Measurements from ENCODE around the gene PDE8B.

Gene PDE8B

DNA sequence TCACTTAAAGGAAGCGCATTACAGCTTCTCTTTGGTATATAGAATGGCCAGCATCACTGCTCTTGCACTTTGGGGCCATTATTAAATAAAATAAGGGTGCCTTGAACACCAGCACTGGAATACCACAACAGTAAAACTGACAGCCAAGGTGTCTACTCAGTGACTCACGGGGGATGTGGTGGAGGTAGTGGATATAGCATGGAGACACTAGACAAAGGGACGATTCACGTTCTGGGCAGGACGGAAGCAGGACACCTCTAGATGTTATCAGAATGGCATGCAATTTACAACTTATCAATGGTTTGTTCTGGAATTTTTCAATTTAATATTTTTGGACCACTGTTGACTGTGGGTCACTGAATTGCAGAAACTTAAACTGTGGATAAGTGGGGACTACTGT, 32.9 kb upstream of the PDE8B start:
- DNase-seq (ENCODE audit: low read depth) = no peak
- no peak overlapping the region for H3K4me3 ChIP-seq (replicated peaks; ENCODE audit: low read depth, low read length)
- TF ChIP-seq, protein P1, sequence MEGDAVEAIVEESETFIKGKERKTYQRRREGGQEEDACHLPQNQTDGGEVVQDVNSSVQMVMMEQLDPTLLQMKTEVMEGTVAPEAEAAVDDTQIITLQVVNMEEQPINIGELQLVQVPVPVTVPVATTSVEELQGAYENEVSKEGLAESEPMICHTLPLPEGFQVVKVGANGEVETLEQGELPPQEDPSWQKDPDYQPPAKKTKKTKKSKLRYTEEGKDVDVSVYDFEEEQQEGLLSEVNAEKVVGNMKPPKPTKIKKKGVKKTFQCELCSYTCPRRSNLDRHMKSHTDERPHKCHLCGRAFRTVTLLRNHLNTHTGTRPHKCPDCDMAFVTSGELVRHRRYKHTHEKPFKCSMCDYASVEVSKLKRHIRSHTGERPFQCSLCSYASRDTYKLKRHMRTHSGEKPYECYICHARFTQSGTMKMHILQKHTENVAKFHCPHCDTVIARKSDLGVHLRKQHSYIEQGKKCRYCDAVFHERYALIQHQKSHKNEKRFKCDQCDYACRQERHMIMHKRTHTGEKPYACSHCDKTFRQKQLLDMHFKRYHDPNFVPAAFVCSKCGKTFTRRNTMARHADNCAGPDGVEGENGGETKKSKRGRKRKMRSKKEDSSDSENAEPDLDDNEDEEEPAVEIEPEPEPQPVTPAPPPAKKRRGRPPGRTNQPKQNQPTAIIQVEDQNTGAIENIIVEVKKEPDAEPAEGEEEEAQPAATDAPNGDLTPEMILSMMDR (IDR thresholded peaks at IDR 0.05; ENCODE audit: low read length, missing control alignments) = no peak

DNA sequence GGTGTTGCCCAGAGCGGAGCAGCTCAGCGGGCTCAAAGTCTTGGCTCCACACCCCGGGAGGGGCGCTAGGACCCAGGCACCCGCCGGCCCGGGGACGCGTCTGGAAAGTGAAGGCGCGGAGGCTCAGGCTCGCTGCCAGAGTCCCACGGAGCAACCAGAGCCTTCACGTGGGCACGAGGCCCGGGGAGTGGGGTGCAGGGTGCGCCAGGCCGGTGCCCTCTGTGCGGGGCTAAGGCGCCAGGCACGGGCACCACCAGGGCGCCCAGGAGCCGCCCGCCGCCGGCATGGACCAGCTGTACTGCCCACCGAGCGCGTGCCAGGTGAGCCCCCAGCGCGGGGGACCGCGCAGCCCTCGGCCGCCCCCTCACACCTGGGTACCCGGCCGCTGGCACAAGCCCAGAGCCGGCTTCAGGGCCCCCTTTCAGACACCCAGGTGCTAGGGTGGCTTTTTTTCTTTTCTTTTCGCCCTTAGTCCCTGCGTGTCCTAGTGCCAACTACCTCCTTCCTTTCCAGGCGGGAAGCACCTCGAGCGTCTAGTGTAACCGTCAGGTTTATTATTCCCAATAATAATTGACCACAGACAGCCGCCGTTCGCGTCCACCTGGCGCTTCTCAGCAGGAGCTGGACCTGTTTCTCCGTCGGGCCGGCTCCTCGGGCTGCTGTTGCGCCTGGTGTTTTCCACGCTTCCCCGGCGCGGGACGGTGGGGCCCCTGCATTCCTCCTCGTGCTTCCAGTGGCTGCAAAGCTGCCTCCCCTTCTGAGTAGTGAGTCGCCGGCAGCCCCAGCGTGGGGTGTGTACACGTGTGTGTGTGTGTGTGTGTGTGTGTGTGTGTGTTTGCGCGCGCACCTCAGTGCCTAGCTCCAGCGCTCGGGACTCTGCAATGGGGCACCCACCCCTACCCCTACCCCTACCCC, 30.1 kb upstream of the PDE8B start:
- H3K4me3 ChIP-seq (replicated peaks; ENCODE audit: low read depth, low read length) = no peak overlapping the region

DNA sequence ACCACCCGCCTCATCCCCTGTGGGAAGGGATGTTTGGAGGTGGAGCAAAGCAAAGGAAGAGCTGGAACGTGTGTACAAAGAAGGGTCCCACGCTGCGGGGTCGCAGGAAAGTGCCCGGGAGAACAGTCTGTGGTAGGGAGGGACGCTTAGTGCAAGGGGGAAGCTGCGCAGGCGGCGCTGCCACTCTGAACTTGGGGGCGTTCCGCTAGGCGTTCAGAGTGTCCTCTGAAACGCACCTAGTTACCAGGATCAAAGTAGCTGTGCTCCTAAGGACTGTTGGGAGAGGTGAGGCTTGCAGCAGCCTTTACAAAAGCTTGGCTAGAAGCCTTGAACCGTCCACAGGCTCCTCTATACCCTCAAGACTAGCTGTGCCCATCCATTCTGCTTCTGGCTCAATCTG, 29.3 kb upstream of the PDE8B start:
- DNase-seq (ENCODE audit: low read depth) = no peak
- TF ChIP-seq, protein P1 (IDR thresholded peaks at IDR 0.05; ENCODE audit: low read length, missing control alignments) = no peak
- no peak overlapping the region for H3K4me3 ChIP-seq (replicated peaks; ENCODE audit: low read depth, low read length)

More for the DNA sequence above, 30.1 kb upstream of the PDE8B start:
- TF ChIP-seq, protein P1 (IDR thresholded peaks at IDR 0.05; ENCODE audit: low read length, missing control alignments) = no peak
- no peak for DNase-seq (ENCODE audit: low read depth)

DNA sequence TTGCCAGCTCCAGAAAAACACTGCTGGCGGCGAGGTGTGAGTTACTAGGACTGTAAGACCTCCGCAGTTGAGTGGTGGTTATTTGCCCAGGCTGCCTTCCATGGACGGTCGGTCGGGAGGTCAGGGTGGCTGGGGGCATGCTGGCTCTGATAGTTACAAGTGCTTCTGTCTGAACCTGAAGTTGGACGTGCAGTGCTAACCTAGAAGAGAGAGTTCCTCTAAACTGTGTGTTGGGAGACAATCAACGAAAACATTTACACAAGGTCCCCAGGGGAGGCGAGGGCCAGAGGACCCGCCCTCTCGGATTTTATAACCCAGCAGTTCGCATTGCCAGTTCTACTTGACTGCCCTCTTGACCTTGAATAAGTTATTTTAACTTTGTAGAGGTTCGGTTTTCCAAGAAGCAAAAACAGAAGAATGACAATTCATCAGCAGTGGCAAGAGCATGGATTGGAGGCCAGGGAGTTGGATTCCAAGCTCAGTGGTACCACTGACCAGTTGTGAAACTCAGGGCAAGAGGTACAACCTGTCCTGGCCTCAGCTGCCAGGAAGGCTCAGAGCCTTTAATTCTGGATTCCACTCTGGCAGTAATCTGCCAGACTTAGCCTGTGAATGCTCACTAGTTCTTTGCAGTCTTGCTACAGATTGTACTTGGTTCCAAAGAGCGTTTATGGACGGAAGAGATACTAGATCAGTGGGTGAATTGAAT, 28.7 kb upstream of the PDE8B start:
- no peak for DNase-seq (ENCODE audit: low read depth)
- no peak overlapping the region for H3K4me3 ChIP-seq (replicated peaks; ENCODE audit: low read depth, low read length)
- TF ChIP-seq, protein P1 (IDR thresholded peaks at IDR 0.05; ENCODE audit: low read length, missing control alignments) = no peak

DNA sequence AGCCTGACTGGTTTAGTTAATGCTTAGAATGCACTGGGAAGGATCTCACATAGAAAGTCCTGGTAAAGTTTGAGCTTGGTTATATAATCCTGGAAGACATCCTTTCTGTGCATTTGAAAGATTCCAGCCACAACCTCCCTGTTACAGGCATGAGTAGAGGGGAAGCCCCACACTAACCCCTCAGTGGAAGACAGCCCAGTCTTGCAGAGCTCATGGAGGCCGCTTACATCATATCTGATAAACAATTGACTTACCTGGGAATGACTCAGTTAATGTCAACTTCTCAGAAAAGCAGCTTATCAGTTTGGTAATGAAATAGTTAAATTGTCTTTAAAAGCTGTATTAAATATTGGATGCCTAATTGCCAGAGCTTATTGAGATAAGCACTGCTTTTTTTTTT, 28.1 kb upstream of the PDE8B start:
- no peak for DNase-seq (ENCODE audit: low read depth)
- H3K4me3 ChIP-seq (replicated peaks; ENCODE audit: low read depth, low read length) = no peak overlapping the region
- TF ChIP-seq, protein P1 (IDR thresholded peaks at IDR 0.05; ENCODE audit: low read length, missing control alignments) = no peak

DNA sequence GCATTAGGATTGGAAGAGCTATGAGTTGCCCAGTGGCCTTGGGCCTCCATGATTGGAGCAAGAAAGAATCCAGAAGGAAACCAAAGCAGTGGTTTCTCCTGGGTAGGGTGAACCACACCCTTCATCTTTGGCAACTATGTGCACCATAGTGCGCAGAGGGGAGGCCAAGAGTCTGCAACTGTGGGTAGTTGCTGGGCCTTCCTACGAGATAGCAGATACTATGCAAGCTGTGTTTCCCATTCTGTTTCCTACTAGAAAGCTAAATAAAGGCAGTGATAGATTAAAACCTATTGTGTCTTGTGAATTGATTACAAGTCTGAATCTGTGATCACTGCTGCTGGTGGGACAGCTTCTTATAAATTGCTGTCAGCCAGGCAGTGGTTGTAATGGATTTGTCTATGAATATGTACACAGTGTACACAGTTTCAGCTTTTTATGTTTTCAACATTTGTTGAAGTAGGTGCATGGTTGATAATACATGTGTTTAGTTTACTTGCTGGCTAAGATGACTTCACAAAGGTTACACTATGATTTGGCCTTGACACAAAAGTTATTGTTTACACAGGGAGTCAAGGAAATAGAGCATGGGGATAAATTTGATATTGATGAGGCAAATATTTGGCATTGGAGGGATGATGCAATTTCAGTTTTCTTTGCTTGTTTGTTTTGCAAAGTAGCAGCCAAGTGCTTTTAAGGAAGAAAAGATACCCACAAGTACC, 23.7 kb upstream of the PDE8B start:
- DNase-seq (ENCODE audit: low read depth) = no peak
- no peak overlapping the region for H3K4me3 ChIP-seq (replicated peaks; ENCODE audit: low read depth, low read length)
- TF ChIP-seq, protein P1 (IDR thresholded peaks at IDR 0.05; ENCODE audit: low read length, missing control alignments) = no peak

All from fibroblast of pulmonary artery (primary cell).